Measurements from ENCODE around the gene LRCH1. TPM values are rescaled to one million over a fixed set of nuclear protein-coding genes. Genes with fewer than 3 reads are reported as not detected.

Gene LRCH1
- total and polyA plus RNA-seq, 4 donors, result 2.6 to 6.6 (median 3.4) TPM

DNA sequence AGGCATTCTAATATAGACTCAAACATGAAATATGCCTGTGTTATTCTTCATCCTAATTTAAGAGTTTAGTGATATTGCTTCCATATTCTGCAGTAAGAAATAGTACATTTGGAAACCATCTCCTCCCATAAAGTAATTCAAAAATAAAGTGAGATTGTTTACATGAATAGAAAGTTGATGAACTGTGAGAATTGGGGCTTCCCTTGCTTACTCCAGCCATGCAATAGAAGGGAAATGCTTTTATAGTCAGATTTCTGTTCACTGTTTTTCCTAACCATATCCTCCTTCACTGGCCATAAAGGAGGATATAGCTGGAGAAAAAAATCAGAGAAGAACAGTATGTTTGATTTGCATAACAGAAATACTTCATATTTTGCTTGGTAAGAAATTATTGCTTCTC is 7.8 kb downstream of the LRCH1 start:
- Histone ChIP-seq H3K4me1 (ENCODE audit: control insufficient read depth in 4 of 4, insufficient read depth in 4 of 4, low read length in 3 of 4) (peaks cover 0 to 10% (median 4%) of the 10 kb centered on the region in 4 donors), H3K9me3 (ENCODE audit: control insufficient read depth in 4 of 4, low read length in 3 of 4) (no peaks in the 10 kb centered on the region), H3K27ac (ENCODE audit: low read depth in 1 of 2, low read length in 2 of 2) (no peak overlapping the region), H3K4me3 (ENCODE audit: low read depth in 1 of 3, low read length in 3 of 3) (no peak overlapping the region), H3K36me3 (ENCODE audit: control insufficient read depth in 4 of 4, insufficient read depth in 3 of 4, low read depth in 1 of 4, low read length in 3 of 4) (no peaks in the 10 kb centered on the region), H3K9ac (ENCODE audit: low read depth in 1 of 2, low read length in 2 of 2) (no peak overlapping the region), H3K27me3 (ENCODE audit: control insufficient read depth in 4 of 4, insufficient read depth in 4 of 4, low read length in 3 of 4) (no peaks in the 10 kb centered on the region)
- DNase-seq (ENCODE audit: low spot score), result no peak
- TF ChIP-seq, protein P1, sequence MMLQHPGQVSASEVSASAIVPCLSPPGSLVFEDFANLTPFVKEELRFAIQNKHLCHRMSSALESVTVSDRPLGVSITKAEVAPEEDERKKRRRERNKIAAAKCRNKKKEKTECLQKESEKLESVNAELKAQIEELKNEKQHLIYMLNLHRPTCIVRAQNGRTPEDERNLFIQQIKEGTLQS (IDR thresholded peaks at IDR 0.05), result no peak
- TF ChIP-seq, protein P2, sequence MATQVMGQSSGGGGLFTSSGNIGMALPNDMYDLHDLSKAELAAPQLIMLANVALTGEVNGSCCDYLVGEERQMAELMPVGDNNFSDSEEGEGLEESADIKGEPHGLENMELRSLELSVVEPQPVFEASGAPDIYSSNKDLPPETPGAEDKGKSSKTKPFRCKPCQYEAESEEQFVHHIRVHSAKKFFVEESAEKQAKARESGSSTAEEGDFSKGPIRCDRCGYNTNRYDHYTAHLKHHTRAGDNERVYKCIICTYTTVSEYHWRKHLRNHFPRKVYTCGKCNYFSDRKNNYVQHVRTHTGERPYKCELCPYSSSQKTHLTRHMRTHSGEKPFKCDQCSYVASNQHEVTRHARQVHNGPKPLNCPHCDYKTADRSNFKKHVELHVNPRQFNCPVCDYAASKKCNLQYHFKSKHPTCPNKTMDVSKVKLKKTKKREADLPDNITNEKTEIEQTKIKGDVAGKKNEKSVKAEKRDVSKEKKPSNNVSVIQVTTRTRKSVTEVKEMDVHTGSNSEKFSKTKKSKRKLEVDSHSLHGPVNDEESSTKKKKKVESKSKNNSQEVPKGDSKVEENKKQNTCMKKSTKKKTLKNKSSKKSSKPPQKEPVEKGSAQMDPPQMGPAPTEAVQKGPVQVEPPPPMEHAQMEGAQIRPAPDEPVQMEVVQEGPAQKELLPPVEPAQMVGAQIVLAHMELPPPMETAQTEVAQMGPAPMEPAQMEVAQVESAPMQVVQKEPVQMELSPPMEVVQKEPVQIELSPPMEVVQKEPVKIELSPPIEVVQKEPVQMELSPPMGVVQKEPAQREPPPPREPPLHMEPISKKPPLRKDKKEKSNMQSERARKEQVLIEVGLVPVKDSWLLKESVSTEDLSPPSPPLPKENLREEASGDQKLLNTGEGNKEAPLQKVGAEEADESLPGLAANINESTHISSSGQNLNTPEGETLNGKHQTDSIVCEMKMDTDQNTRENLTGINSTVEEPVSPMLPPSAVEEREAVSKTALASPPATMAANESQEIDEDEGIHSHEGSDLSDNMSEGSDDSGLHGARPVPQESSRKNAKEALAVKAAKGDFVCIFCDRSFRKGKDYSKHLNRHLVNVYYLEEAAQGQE (IDR thresholded peaks at IDR 0.05), result no peak
- TF ChIP-seq HNF4G (IDR thresholded peaks at IDR 0.05), result no peak
- TF ChIP-seq SP1 (IDR thresholded peaks at IDR 0.05), result no peak
- TF ChIP-seq GABPA (IDR thresholded peaks at IDR 0.05 in 1 of 2, conservative IDR thresholded peaks at IDR 0.05 in 1 of 2), result no peak
- TF ChIP-seq, protein P3, sequence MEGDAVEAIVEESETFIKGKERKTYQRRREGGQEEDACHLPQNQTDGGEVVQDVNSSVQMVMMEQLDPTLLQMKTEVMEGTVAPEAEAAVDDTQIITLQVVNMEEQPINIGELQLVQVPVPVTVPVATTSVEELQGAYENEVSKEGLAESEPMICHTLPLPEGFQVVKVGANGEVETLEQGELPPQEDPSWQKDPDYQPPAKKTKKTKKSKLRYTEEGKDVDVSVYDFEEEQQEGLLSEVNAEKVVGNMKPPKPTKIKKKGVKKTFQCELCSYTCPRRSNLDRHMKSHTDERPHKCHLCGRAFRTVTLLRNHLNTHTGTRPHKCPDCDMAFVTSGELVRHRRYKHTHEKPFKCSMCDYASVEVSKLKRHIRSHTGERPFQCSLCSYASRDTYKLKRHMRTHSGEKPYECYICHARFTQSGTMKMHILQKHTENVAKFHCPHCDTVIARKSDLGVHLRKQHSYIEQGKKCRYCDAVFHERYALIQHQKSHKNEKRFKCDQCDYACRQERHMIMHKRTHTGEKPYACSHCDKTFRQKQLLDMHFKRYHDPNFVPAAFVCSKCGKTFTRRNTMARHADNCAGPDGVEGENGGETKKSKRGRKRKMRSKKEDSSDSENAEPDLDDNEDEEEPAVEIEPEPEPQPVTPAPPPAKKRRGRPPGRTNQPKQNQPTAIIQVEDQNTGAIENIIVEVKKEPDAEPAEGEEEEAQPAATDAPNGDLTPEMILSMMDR (IDR thresholded peaks at IDR 0.05; ENCODE audit: low read depth, low read length, missing input control), result no peak
- no peak for TF ChIP-seq NR2F2 (IDR thresholded peaks at IDR 0.05)
- TF ChIP-seq HNF4A (conservative IDR thresholded peaks at IDR 0.05), result no peak
- no peak for TF ChIP-seq EGR1 (IDR thresholded peaks at IDR 0.05; ENCODE audit: low read depth in 2 of 2)
- no peak for TF ChIP-seq RXRA (IDR thresholded peaks at IDR 0.05)
- no peak for TF ChIP-seq RAD21 (IDR thresholded peaks at IDR 0.05)
- TF ChIP-seq, protein P4, sequence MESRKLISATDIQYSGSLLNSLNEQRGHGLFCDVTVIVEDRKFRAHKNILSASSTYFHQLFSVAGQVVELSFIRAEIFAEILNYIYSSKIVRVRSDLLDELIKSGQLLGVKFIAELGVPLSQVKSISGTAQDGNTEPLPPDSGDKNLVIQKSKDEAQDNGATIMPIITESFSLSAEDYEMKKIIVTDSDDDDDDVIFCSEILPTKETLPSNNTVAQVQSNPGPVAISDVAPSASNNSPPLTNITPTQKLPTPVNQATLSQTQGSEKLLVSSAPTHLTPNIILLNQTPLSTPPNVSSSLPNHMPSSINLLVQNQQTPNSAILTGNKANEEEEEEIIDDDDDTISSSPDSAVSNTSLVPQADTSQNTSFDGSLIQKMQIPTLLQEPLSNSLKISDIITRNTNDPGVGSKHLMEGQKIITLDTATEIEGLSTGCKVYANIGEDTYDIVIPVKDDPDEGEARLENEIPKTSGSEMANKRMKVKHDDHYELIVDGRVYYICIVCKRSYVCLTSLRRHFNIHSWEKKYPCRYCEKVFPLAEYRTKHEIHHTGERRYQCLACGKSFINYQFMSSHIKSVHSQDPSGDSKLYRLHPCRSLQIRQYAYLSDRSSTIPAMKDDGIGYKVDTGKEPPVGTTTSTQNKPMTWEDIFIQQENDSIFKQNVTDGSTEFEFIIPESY (IDR thresholded peaks at IDR 0.05), result no peak
- TF ChIP-seq TAF1 (conservative IDR thresholded peaks at IDR 0.05), result no peak
- TF ChIP-seq YY1 (IDR thresholded peaks at IDR 0.05), result no peak
- TF ChIP-seq, protein P5, sequence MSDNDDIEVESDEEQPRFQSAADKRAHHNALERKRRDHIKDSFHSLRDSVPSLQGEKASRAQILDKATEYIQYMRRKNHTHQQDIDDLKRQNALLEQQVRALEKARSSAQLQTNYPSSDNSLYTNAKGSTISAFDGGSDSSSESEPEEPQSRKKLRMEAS (IDR thresholded peaks at IDR 0.05), result no peak

DNA sequence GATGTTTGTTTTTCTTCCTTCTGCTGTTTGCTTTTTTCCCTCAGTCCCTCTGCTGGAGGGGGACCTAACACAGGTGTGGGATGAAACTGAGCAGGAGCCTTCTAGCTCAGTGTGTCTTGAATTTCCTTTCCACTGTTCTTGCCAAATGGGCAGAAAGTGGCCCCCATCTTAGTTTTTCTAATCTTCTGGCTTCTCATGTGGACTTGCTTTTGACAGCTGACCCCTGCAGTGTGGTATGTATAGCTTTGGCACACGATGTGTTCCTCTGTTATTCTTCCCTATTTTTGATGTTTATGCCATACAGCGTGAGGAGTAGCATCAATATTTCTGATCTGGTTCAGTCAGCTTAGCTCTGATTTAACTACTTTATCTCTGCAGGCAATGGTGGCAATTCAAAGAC is 8.3 kb downstream of the LRCH1 start:
- H3K27ac ChIP-seq (ENCODE audit: low read depth in 1 of 2, low read length in 2 of 2), result no peak overlapping the region
- H3K27me3 ChIP-seq (ENCODE audit: control insufficient read depth in 4 of 4, insufficient read depth in 4 of 4, low read length in 3 of 4), result no peaks in the 10 kb centered on the region
- H3K9ac ChIP-seq (ENCODE audit: low read depth in 1 of 2, low read length in 2 of 2), result no peak overlapping the region
- DNase-seq (ENCODE audit: low spot score), result no peak
- 84% methylated on average over 2 of the region's 2 CpGs for WGBS
- no peak overlapping the region for H3K4me3 ChIP-seq (ENCODE audit: low read depth in 1 of 3, low read length in 3 of 3)
- peaks cover 0 to 8% (median 3%) of the 10 kb centered on the region in 4 donors for H3K4me1 ChIP-seq (ENCODE audit: control insufficient read depth in 4 of 4, insufficient read depth in 4 of 4, low read length in 3 of 4)
- no peaks in the 10 kb centered on the region for H3K36me3 ChIP-seq (ENCODE audit: control insufficient read depth in 4 of 4, insufficient read depth in 3 of 4, low read depth in 1 of 4, low read length in 3 of 4)
- H3K9me3 ChIP-seq (ENCODE audit: control insufficient read depth in 4 of 4, low read length in 3 of 4), result no peaks in the 10 kb centered on the region
- TF ChIP-seq, protein P3 (IDR thresholded peaks at IDR 0.05; ENCODE audit: low read depth, low read length, missing input control), result no peak
- TF ChIP-seq FOXA1 (IDR thresholded peaks at IDR 0.05) (no peak), SP1 (IDR thresholded peaks at IDR 0.05) (no peak), NR2F2 (IDR thresholded peaks at IDR 0.05) (no peak), YY1 (IDR thresholded peaks at IDR 0.05) (no peak), TAF1 (conservative IDR thresholded peaks at IDR 0.05) (no peak), RAD21 (IDR thresholded peaks at IDR 0.05) (no peak), JUND (IDR thresholded peaks at IDR 0.05) (no peak), HNF4A (conservative IDR thresholded peaks at IDR 0.05) (no peak), RXRA (IDR thresholded peaks at IDR 0.05) (no peak)
- TF ChIP-seq, protein P4 (IDR thresholded peaks at IDR 0.05), result no peak
